Chondrocyte (in vitro differentiated cells): ENCODE data around the gene SMIM32. TPM values are rescaled to one million over a fixed set of nuclear protein-coding genes. Genes with fewer than 3 reads are reported as not detected.

Source experiments
- DNase-seq: peaks from one replicate; pipeline ENCODE4 v3.0.0; 2021; ENCODE audit warnings: mixed read lengths, low spot score
- H3K27ac Mint-ChIP-seq: one replicate; pipeline ENCODE4 v1.8.0; 2021; ENCODE audit warnings: mild to moderate bottlenecking, moderate library complexity, mixed read lengths; ENCODE audit not compliant: unreplicated experiment
- H3K27me3 Mint-ChIP-seq: 2 replicates; pipeline ENCODE4 v1.8.0; 2021; ENCODE audit warnings: low read depth, mixed read lengths
- H3K36me3 Mint-ChIP-seq: 2 replicates; pipeline ENCODE4 v1.8.0; 2021; ENCODE audit warnings: low read depth, mixed read lengths
- H3K4me1 Mint-ChIP-seq: 2 replicates; pipeline ENCODE4 v1.8.0; 2021; ENCODE audit warnings: low read depth, mild to moderate bottlenecking, mixed read lengths
- H3K4me3 Mint-ChIP-seq: one replicate; pipeline ENCODE4 v1.8.0; 2021; ENCODE audit warnings: mild to moderate bottlenecking, moderate library complexity, mixed read lengths; ENCODE audit not compliant: unreplicated experiment
- H3K9me3 Mint-ChIP-seq: 2 replicates; pipeline ENCODE4 v1.8.0; 2021; ENCODE audit warnings: low read depth, mixed read lengths
- CTCF ChIP-seq: fragments of 200-600 bp; sonication (generic); IDR thresholded peaks from 2 replicates; pipeline ENCODE4 v1.5.0; 2021; ENCODE audit warnings: antibody characterized with exemption, mild to moderate bottlenecking, moderate library complexity
- total RNA-seq: library from RNA; stranded (reverse); gene quantifications from 3 replicates; pipeline ENCODE4 v1.2.1, GENCODE V29; 2021

SMIM32 gene
- total RNA-seq, 1 donor from 2014 or later, result not detected

GRCh38 chr5:136199408-136199807 lies 6.4 kb upstream of the SMIM32 start:
- no peak for DNase-seq
- H3K4me1 Mint-ChIP-seq, result peaks cover 3% of the 10 kb centered on the region
- no peak for TF ChIP-seq CTCF
- H3K36me3 Mint-ChIP-seq, result peaks cover 3% of the 10 kb centered on the region
- H3K27me3 Mint-ChIP-seq, result no peaks in the 10 kb centered on the region
- H3K9me3 Mint-ChIP-seq, result no peaks in the 10 kb centered on the region
- H3K4me3 Mint-ChIP-seq, result no peak overlapping the region
- H3K27ac Mint-ChIP-seq, result no peak overlapping the region

GRCh38 chr5:136198453-136198852 lies 5.5 kb upstream of the SMIM32 start:
- Mint-ChIP-seq H3K27ac (no peak overlapping the region), H3K27me3 (no peaks in the 10 kb centered on the region), H3K36me3 (no peaks in the 10 kb centered on the region), H3K9me3 (no peaks in the 10 kb centered on the region), H3K4me1 (peaks cover 3% of the 10 kb centered on the region), H3K4me3 (no peak overlapping the region)
- no peak for DNase-seq
- TF ChIP-seq CTCF, result no peak

GRCh38 chr5:136197462-136198142 lies 4.6 kb upstream of the SMIM32 start:
- Mint-ChIP-seq H3K9me3 (no peaks in the 10 kb centered on the region), H3K4me3 (no peak overlapping the region), H3K4me1 (peaks cover 1% of the 10 kb centered on the region), H3K36me3 (no peaks in the 10 kb centered on the region), H3K27ac (no peak overlapping the region), H3K27me3 (no peaks in the 10 kb centered on the region)
- DNase-seq, result no peak
- no peak for TF ChIP-seq CTCF

- DNase-seq, result no peak
- Mint-ChIP-seq H3K4me3 (no peak overlapping the region), H3K9me3 (no peaks in the 10 kb centered on the region), H3K4me1 (peaks cover 12% of the 10 kb centered on the region), H3K27me3 (peaks cover 6% of the 10 kb centered on the region), H3K36me3 (no peaks in the 10 kb centered on the region), H3K27ac (no peak overlapping the region)
- no peak for TF ChIP-seq CTCF
Observed at GRCh38 chr5:136195971-136196820, 3.2 kb upstream of the SMIM32 start.

GRCh38 chr5:136194576-136194975 lies 1.6 kb upstream of the SMIM32 start:
- no peak overlapping the region for H3K4me3 Mint-ChIP-seq
- TF ChIP-seq CTCF, result no peak
- no peak for DNase-seq
- H3K36me3 Mint-ChIP-seq, result no peaks in the 10 kb centered on the region
- H3K27me3 Mint-ChIP-seq, result peaks cover 9% of the 10 kb centered on the region
- no peak overlapping the region for H3K27ac Mint-ChIP-seq
- H3K4me1 Mint-ChIP-seq, result peaks cover 15% of the 10 kb centered on the region
- H3K9me3 Mint-ChIP-seq, result no peaks in the 10 kb centered on the region
